K562 (cell line): Measurements from ENCODE around the gene NFIC. TPM values are rescaled to one million over a fixed set of nuclear protein-coding genes. Genes with fewer than 3 reads are reported as not detected.

Source experiments
- CC2D1A ChIP-seq: fragments of 450-650 bp; IDR thresholded peaks from 2 replicates; pipeline ENCODE4 v1.6.1; 2017; ENCODE audit warnings: mild to moderate bottlenecking
- CCNT2 ChIP-seq: IDR thresholded peaks from 2 replicates; pipeline ENCODE4 v1.6.1; 2011; ENCODE audit warnings: borderline replicate concordance, low read depth, mild to moderate bottlenecking, moderate library complexity, mixed read lengths, low read length; ENCODE audit not compliant: insufficient read length; ENCODE audit errors: extremely low read depth
- LARP7 ChIP-seq: fragments of 450-650 bp; IDR thresholded peaks from 2 replicates; pipeline ENCODE4 v1.6.1; 2016
- RCOR1 ChIP-seq, 2 experiments: IDR thresholded peaks; 2 replicates each; pipeline ENCODE4 v1.6.1; 2012; ENCODE audit warnings: low read depth in 2 of 2, low read length in 2 of 2, borderline replicate concordance in 1 of 2, improper control_type of control experiment in 1 of 2
- SFPQ ChIP-seq: fragments of 200-400 bp; formaldehyde crosslinking; IDR thresholded peaks from 2 replicates; pipeline ENCODE4 v1.6.1; 2017; ENCODE audit warnings: mild to moderate bottlenecking, low read depth, low read length, moderate library complexity
- ZNF408 ChIP-seq: fragments of 250-450 bp; sonication (Bioruptor Pico); IDR thresholded peaks from 2 replicates; pipeline ENCODE4 v1.4.0; 2020; ENCODE audit warnings: low read depth, mild to moderate bottlenecking, moderate library complexity
- ZNF444 ChIP-seq: fragments of 250-450 bp; sonication (Bioruptor Pico); IDR thresholded peaks from 2 replicates; pipeline ENCODE4 v1.4.0; 2020; ENCODE audit warnings: mild to moderate bottlenecking, moderate library complexity
- polyA plus RNA-seq, 8 experiments: library from polyadenylated mRNA; depleted of rRNA in 4 of 8; stranded (reverse) in 5 of 8; unstranded in 3 of 8; fragments of >200 nt; fragmentation: Nextera tagmentation in 2 of 8; fragmentation: Illumina TruSeq in 1 of 8; extraction: Ambion mirVana in 2 of 8; extraction: Trizol in 1 of 8; gene quantifications; 2 replicates each; pipeline versions ENCODE4 v1.2.1 to v1.2.3, GENCODE V29; 2011 to 2014; ENCODE audit warnings: inconsistent platforms in 1 of 8, missing spikeins in 1 of 8
- total RNA-seq, 7 experiments: library from RNA; depleted of rRNA in 6 of 7; stranded (reverse); fragments of >200 nt in 6 of 7; fragmentation: Illumina TruSeq in 2 of 7; extraction: Trizol in 2 of 7; gene quantifications; 2 replicates each; pipeline versions ENCODE4 v1.2.1 to v1.2.3, GENCODE V29; 2011 to 2021; ENCODE audit warnings: low replicate concordance in 1 of 7
- TF ChIP-seq, protein P1 (sequence below): sonication (generic); formaldehyde crosslinking; IDR thresholded peaks from 2 replicates; pipeline ENCODE4 v1.8.0; 2023; ENCODE audit warnings: missing genetic modification reagents, mild to moderate bottlenecking, borderline replicate concordance
- TF ChIP-seq, protein P2 (sequence below): IDR thresholded peaks from 2 replicates; pipeline ENCODE4 v1.6.1; 2014; ENCODE audit warnings: antibody characterized with exemption

NFIC gene
- total and polyA plus RNA-seq, 9 of the 15 experiments (the other 6 are each of a cell fraction or from before 2014, with no cell fraction given) = 0.71 to 62.1 (median 6.9) TPM

DNA sequence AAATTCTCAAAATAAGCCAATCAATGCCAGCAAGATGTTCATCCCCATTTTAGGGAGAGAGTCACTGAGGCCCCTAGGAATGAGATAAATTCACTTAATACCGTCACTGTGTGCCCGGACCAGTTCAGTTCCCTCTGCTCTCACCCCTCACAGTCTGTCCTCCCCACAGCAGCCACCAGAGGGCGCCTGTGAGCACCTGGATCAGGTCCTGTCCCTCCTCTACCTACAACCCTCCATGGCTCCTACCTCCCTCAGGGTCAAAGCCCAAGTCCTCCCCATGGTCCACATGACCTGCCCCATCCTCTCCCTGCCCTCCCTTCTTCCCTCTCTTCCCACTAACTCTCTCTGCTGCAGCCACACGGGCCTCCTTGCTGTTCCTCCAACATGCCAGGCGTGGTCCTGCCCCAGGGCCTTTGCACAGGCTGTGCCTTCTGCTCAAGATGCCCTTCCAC is 42.0 kb upstream of the NFIC start (continued):
- TF ChIP-seq, protein P1, sequence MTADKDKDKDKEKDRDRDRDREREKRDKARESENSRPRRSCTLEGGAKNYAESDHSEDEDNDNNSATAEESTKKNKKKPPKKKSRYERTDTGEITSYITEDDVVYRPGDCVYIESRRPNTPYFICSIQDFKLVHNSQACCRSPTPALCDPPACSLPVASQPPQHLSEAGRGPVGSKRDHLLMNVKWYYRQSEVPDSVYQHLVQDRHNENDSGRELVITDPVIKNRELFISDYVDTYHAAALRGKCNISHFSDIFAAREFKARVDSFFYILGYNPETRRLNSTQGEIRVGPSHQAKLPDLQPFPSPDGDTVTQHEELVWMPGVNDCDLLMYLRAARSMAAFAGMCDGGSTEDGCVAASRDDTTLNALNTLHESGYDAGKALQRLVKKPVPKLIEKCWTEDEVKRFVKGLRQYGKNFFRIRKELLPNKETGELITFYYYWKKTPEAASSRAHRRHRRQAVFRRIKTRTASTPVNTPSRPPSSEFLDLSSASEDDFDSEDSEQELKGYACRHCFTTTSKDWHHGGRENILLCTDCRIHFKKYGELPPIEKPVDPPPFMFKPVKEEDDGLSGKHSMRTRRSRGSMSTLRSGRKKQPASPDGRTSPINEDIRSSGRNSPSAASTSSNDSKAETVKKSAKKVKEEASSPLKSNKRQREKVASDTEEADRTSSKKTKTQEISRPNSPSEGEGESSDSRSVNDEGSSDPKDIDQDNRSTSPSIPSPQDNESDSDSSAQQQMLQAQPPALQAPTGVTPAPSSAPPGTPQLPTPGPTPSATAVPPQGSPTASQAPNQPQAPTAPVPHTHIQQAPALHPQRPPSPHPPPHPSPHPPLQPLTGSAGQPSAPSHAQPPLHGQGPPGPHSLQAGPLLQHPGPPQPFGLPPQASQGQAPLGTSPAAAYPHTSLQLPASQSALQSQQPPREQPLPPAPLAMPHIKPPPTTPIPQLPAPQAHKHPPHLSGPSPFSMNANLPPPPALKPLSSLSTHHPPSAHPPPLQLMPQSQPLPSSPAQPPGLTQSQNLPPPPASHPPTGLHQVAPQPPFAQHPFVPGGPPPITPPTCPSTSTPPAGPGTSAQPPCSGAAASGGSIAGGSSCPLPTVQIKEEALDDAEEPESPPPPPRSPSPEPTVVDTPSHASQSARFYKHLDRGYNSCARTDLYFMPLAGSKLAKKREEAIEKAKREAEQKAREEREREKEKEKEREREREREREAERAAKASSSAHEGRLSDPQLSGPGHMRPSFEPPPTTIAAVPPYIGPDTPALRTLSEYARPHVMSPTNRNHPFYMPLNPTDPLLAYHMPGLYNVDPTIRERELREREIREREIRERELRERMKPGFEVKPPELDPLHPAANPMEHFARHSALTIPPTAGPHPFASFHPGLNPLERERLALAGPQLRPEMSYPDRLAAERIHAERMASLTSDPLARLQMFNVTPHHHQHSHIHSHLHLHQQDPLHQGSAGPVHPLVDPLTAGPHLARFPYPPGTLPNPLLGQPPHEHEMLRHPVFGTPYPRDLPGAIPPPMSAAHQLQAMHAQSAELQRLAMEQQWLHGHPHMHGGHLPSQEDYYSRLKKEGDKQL = no peak
- TF ChIP-seq SFPQ (no peak), RCOR1 (IDR thresholded peaks at IDR 0.05; ENCODE audit: borderline replicate concordance in 1 of 2, low read depth in 2 of 2, low read length in 2 of 2) (peak; percentile 36 to 72; a peak in 2 of 4 replicates), ZNF408 (CRISPR knock-in tag) (no peak), CCNT2 (no peak), ZNF444 (CRISPR knock-in tag) (no peak), LARP7 (no peak), CC2D1A (peak; percentile 73)
- TF ChIP-seq, protein P2, sequence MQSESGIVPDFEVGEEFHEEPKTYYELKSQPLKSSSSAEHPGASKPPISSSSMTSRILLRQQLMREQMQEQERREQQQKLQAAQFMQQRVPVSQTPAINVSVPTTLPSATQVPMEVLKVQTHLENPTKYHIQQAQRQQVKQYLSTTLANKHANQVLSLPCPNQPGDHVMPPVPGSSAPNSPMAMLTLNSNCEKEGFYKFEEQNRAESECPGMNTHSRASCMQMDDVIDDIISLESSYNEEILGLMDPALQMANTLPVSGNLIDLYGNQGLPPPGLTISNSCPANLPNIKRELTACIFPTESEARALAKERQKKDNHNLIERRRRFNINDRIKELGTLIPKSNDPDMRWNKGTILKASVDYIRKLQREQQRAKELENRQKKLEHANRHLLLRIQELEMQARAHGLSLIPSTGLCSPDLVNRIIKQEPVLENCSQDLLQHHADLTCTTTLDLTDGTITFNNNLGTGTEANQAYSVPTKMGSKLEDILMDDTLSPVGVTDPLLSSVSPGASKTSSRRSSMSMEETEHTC = no peak
- TF ChIP-seq, all 486 proteins: peak for 45
